D721Med (cell line): ENCODE results near the gene TDRD5.
"Not testable (repeated sequence)": the region's sequence is repeated elsewhere in the genome, so short reads cannot be mapped to it uniquely, and the experiment has no call there.

ENCODE experiments used
- DNase-seq: peaks from one replicate; pipeline ENCODE4 v3.0.0; 2011; ENCODE audit warnings: low spot score; ENCODE audit not compliant: insufficient read length
- FAIRE-seq: peaks from 2 replicates; lab custom pipeline; 2011; peaks lifted over from hg19 to GRCh38; lab: Jason Lieb, UNC
- TF ChIP-seq, protein P1 (sequence below): IDR thresholded peaks from 2 replicates; pipeline ENCODE4 v1.5.1; 2012; ENCODE audit warnings: mild to moderate bottlenecking, control low read depth; ENCODE audit not compliant: insufficient read depth; ENCODE audit errors: missing control alignments

TDRD5 gene

GRCh38 chr1:179677882-179678281 is 86.2 kb downstream of the TDRD5 start:
- FAIRE-seq (no peak), DNase-seq (no peak)
- TF ChIP-seq, protein P1, sequence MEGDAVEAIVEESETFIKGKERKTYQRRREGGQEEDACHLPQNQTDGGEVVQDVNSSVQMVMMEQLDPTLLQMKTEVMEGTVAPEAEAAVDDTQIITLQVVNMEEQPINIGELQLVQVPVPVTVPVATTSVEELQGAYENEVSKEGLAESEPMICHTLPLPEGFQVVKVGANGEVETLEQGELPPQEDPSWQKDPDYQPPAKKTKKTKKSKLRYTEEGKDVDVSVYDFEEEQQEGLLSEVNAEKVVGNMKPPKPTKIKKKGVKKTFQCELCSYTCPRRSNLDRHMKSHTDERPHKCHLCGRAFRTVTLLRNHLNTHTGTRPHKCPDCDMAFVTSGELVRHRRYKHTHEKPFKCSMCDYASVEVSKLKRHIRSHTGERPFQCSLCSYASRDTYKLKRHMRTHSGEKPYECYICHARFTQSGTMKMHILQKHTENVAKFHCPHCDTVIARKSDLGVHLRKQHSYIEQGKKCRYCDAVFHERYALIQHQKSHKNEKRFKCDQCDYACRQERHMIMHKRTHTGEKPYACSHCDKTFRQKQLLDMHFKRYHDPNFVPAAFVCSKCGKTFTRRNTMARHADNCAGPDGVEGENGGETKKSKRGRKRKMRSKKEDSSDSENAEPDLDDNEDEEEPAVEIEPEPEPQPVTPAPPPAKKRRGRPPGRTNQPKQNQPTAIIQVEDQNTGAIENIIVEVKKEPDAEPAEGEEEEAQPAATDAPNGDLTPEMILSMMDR, result no peak

GRCh38 chr1:179694530-179694929 is 102.9 kb downstream of the TDRD5 start:
- not testable (repeated sequence) for FAIRE-seq, DNase-seq

- TF ChIP-seq, protein P1, result no peak
- DNase-seq, result no peak
- no peak for FAIRE-seq
Observed at GRCh38 chr1:179702946-179703539, 111.4 kb downstream of the TDRD5 start.

- FAIRE-seq (peak; percentile 77), DNase-seq (no peak)
- TF ChIP-seq, protein P1, result peak; percentile 95
Observed at GRCh38 chr1:179706339-179706941, 114.8 kb downstream of the TDRD5 start.

DNA sequence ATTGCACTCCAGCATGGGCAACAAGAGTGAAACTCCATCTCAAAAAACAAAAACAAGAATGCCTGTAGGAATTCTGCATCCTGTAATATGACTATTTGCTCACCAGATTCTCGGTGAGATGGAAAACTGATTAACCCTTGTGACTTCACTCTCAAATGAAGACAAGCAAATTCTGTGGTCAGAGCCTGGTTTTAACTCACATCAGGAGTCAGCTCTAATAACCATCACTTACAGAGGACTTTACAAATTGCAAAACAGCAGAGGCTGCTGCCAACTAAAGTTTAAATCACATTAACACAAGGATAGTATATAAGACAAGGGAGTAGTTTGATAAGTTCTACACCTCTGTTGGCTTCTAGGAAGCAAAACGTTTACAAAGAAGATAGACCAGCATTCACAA is 115.8 kb downstream of the TDRD5 start:
- DNase-seq (no peak), FAIRE-seq (no peak)
- TF ChIP-seq, protein P1, result no peak

GRCh38 chr1:179708434-179709195 is 117.0 kb downstream of the TDRD5 start:
- no peak for DNase-seq
- FAIRE-seq, result no peak
- TF ChIP-seq, protein P1, result no peak

- FAIRE-seq (no peak), DNase-seq (no peak)
- TF ChIP-seq, protein P1, result no peak
Observed at GRCh38 chr1:179709841-179710329, 118.3 kb downstream of the TDRD5 start.
